KG1 (cell line): Measurements from ENCODE around the gene DPP7.
A peak's percentile ranks its signal among the peaks of the same experiment; 100 is the strongest.
"Not testable (repeated sequence)": the region's sequence is repeated elsewhere in the genome, so short reads cannot be mapped to it uniquely, and the experiment has no call there.

Experiments
- DNase-seq: peaks from one replicate; lab custom pipeline; 2025; lab: John Stamatoyannopoulos, UW

DPP7 gene

GRCh38 chr9:137070906-137071275 is 43.6 kb downstream of the DPP7 start:
- no peak for DNase-seq

GRCh38 chr9:137070201-137070905 is 44.2 kb downstream of the DPP7 start, which contains the start of gene SAPCD2:
TSS of gene SAPCD2 (minus strand) at chr9:137070557. CDS start at chr9:137070460, 97 bp downstream.
- DNase-seq = peak; percentile 67

GRCh38 chr9:137069508-137070091 is 44.9 kb downstream of the DPP7 start:
- DNase-seq = no peak

- DNase-seq = no peak
Observed at GRCh38 chr9:137068539-137069507, 45.7 kb downstream of the DPP7 start.

GRCh38 chr9:137067860-137068538 is 46.5 kb downstream of the DPP7 start:
- DNase-seq = peak; percentile 50

- DNase-seq = no peak
Observed at GRCh38 chr9:137066096-137066861, 48.3 kb downstream of the DPP7 start.

- no peak for DNase-seq
Observed at GRCh38 chr9:137065336-137065967, 49.1 kb downstream of the DPP7 start.

GRCh38 chr9:137064880-137065164 is 49.7 kb downstream of the DPP7 start:
- DNase-seq = no peak

GRCh38 chr9:137064027-137064879 is 50.3 kb downstream of the DPP7 start:
- peak; percentile 10 for DNase-seq

GRCh38 chr9:137063311-137064026 is 51.1 kb downstream of the DPP7 start:
- DNase-seq = no peak

GRCh38 chr9:137062798-137063197 is 51.7 kb downstream of the DPP7 start:
- DNase-seq = not testable (repeated sequence)

- no peak for DNase-seq
Observed at GRCh38 chr9:137062384-137062783, 52.1 kb downstream of the DPP7 start.
